HCT116 (cell line): Measurements from ENCODE around the gene RBM34. TPM values are rescaled to one million over a fixed set of nuclear protein-coding genes. Genes with fewer than 3 reads are reported as not detected.

Source experiments
- ATAC-seq: fragments of 200-7000 bp; cut with Tn5 transposase; 2 replicates; pipeline ENCODE4 v1.9.1; 2020; ENCODE audit warnings: mild to moderate bottlenecking, moderate library complexity
- BruUV-seq: library from RNA; stranded (reverse); fragments of 400-500 nt; replicated peaks from 2 replicates; lab custom pipeline; 2021; lab: Mats Ljungman, UMichigan
- CTCF ChIA-PET: fragments of 300-600 bp; sonication (Branson Sonifier 250); formaldehyde crosslinking; loops from one replicate; lab custom pipeline; 2021; ENCODE audit warnings: antibody characterized with exemption; lab: Charles Lee
- POLR2A ChIA-PET: fragments of 300-600, 350-600 bp; sonication (Branson Sonifier 250); formaldehyde crosslinking; loops from one replicate; lab custom pipeline; 2021; ENCODE audit warnings: antibody characterized with exemption; lab: Charles Lee
- RAD21 ChIA-PET, 2 experiments: fragments of 300-600 bp; sonication (Branson Sonifier 250); formaldehyde crosslinking; loops; one replicate each; lab custom pipeline; 2023; ENCODE audit warnings: low total read pairs in 2 of 2; ENCODE audit not compliant: uncharacterized antibody in 2 of 2, unreplicated experiment in 2 of 2, low non-redundant PET in 1 of 2; lab: Charles Lee
- DNase-seq: peaks from one replicate; pipeline ENCODE4 v3.0.0-alpha.2; 2010; ENCODE audit warnings: low read depth, low spot score
- H2AFZ ChIP-seq: fragments of 200-600 bp; shearing (Covaris generic), sonication (generic); 2 replicates; pipeline ENCODE4 v1.6.1; 2017; ENCODE audit warnings: low read depth, mixed run types, mixed read lengths, antibody characterized with exemption, low read length; ENCODE audit not compliant: poor library complexity, severe bottlenecking
- H3K27ac ChIP-seq: 2 replicates; pipeline ENCODE4 v1.5.1; 2012; ENCODE audit warnings: low read depth, low read length
- H3K27me3 ChIP-seq: fragments of 200-600 bp; sonication (generic); 2 replicates; pipeline ENCODE4 v1.6.1; 2016; ENCODE audit warnings: mixed run types, low read length, mixed read lengths; ENCODE audit not compliant: insufficient read depth
- H3K36me3 ChIP-seq, 2 experiments: fragments of 200-500 bp in 1 of 2; fragments of 200-600 bp in 1 of 2; sonication (Bioruptor generic) in 1 of 2; sonication (generic) in 1 of 2; 2 replicates each; pipeline versions ENCODE4 v1.5.1 to v1.6.1; 2014 to 2016; ENCODE audit warnings: low read length in 2 of 2, inconsistent platforms in 1 of 2, mixed read lengths in 1 of 2, mixed run types in 1 of 2; ENCODE audit not compliant: insufficient read depth in 2 of 2, control insufficient read depth in 1 of 2
- H3K4me1 ChIP-seq, 2 experiments: fragments of 200-600 bp in 1 of 2; sonication (generic) in 1 of 2; 2 replicates each; pipeline versions ENCODE4 v1.5.1 to v1.6.1; 2012 to 2017; ENCODE audit warnings: low read length in 2 of 2, inconsistent platforms in 1 of 2, mild to moderate bottlenecking in 1 of 2, mixed read lengths in 1 of 2, mixed run types in 1 of 2, moderate library complexity in 1 of 2; ENCODE audit not compliant: insufficient read depth in 2 of 2, control insufficient read depth in 1 of 2
- H3K4me2 ChIP-seq: fragments of 200-600 bp; sonication (generic); 2 replicates; pipeline ENCODE4 v1.6.1; 2017; ENCODE audit warnings: mixed run types, low read length, mixed read lengths
- H3K4me3 ChIP-seq, 2 experiments: fragments of 200-600 bp in 1 of 2; sonication (generic) in 1 of 2; replicated peaks in 1 of 2; 2 replicates each; pipeline ENCODE4 v1.5.1; 2011 to 2016; ENCODE audit warnings: low read length in 2 of 2, control low read depth in 1 of 2, low read depth in 1 of 2, mild to moderate bottlenecking in 1 of 2, mixed read lengths in 1 of 2, mixed run types in 1 of 2
- H3K79me2 ChIP-seq: fragments of 200-600 bp; sonication (generic); 2 replicates; pipeline ENCODE4 v1.6.1; 2017; ENCODE audit warnings: mild to moderate bottlenecking, mixed run types, low read length, moderate library complexity, mixed read lengths; ENCODE audit not compliant: insufficient read depth
- H3K9ac ChIP-seq: fragments of 200-600 bp; sonication (generic); 2 replicates; pipeline ENCODE4 v1.6.1; 2016; ENCODE audit warnings: low read length, mixed read lengths
- H3K9me2 ChIP-seq: fragments of 200-600 bp; sonication (generic), shearing (Covaris generic); 2 replicates; pipeline ENCODE4 v1.6.1; 2017; ENCODE audit warnings: mixed run types, mild to moderate bottlenecking, moderate library complexity; ENCODE audit not compliant: insufficient read depth
- H3K9me3 ChIP-seq, 2 experiments: fragments of 200-500 bp in 1 of 2; fragments of 200-600 bp in 1 of 2; sonication (Bioruptor generic) in 1 of 2; sonication (generic) in 1 of 2; 2 replicates each; pipeline ENCODE4 v1.6.1; 2014 to 2017; ENCODE audit warnings: low read length in 2 of 2, mixed read lengths in 2 of 2, inconsistent platforms in 1 of 2, low read depth in 1 of 2, mild to moderate bottlenecking in 1 of 2, mixed run types in 1 of 2, moderate library complexity in 1 of 2; ENCODE audit not compliant: control insufficient read depth in 1 of 2, insufficient read depth in 1 of 2
- H4K20me1 ChIP-seq: fragments of 200-600 bp; sonication (generic), shearing (Covaris generic); 2 replicates; pipeline ENCODE4 v1.6.1; 2017; ENCODE audit warnings: mixed run types, mild to moderate bottlenecking, moderate library complexity; ENCODE audit not compliant: insufficient read depth
- SRF ChIP-seq: IDR thresholded peaks from 2 replicates; pipeline ENCODE4 v1.6.1; 2012; ENCODE audit warnings: low read depth
- YY1 ChIP-seq: IDR thresholded peaks from 2 replicates; pipeline ENCODE4 v1.6.1; 2011; ENCODE audit warnings: low read length, low read depth, moderate library complexity, mild to moderate bottlenecking; ENCODE audit not compliant: insufficient replicate concordance; ENCODE audit errors: extremely low read depth
- ZNF274 ChIP-seq: fragments of 200-500 bp; sonication (Bioruptor generic); IDR thresholded peaks from 2 replicates; pipeline ENCODE4 v1.6.1; 2014; ENCODE audit warnings: mild to moderate bottlenecking, low read depth, low read length, inconsistent platforms
- intact Hi-C: fragments of 100-400 bp; cut with micrococcal nuclease; formaldehyde crosslinking; loops from 2 replicates; pipeline ENCODE4 v1.10.0; 2022
- total RNA-seq: library from RNA; stranded (reverse); gene quantifications from one replicate; pipeline ENCODE4 v1.2.1, GENCODE V29; 2021; ENCODE audit not compliant: unreplicated experiment
- TF ChIP-seq, protein P1 (sequence below): IDR thresholded peaks from 2 replicates; pipeline ENCODE4 v1.6.1; 2011; ENCODE audit warnings: mild to moderate bottlenecking, low read length, moderate library complexity; ENCODE audit not compliant: insufficient replicate concordance; ENCODE audit errors: extremely low read depth

RBM34 gene
- total RNA-seq, 1 experiment from 2014 or later = 82.0 TPM

DNA sequence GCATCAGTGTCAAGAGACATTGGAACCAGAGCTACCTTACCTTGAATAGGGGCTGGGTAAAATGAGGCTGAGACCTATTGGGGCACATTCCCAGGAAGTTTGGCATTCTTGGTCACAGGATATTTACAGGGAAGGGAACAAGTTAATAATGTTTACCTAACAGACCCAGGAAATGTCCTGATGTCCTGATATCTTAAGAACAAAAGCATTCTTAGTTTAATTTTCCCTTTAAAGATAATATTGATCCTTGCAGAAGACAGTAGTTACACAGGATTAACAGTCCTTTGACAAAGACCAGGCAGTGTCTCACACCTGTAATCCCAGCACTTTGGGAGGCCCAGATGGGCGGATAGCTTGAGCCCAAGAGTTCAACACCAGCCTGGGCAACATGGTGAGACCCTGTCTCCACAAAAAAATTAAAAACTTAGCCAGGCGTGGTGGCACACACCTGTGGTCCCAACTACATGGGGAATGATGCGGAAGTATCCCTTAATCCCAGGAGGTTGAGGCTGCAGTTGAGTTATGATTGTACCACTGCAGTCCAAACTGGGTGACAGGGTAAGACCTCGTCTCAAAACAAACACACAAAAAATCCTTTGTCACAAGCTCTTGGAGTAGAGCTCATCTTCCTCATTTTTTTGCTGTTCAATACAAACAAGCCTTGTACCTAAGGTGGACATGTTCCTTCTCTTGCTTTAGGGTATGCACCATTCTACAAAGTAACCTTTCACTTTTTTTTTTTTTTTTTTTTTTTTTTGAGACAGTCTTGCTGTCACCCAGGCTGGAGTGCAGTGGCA is 31.1 kb downstream of the RBM34 start:
- no peak for ATAC-seq

More for the DNA sequence above, 31.1 kb downstream of the RBM34 start:
- Histone ChIP-seq H3K9ac (no peak overlapping the region), H3K27ac (no peak overlapping the region), H3K79me2 (peaks cover 37% of the 10 kb centered on the region), H3K9me2 (no peaks in the 10 kb centered on the region), H3K27me3 (no peaks in the 10 kb centered on the region), H3K9me3 (no peaks in the 10 kb centered on the region)
- intact Hi-C loops = no loop called here
- DNase-seq = no peak
- TF ChIP-seq SRF = no peak
- TF ChIP-seq, protein P1, sequence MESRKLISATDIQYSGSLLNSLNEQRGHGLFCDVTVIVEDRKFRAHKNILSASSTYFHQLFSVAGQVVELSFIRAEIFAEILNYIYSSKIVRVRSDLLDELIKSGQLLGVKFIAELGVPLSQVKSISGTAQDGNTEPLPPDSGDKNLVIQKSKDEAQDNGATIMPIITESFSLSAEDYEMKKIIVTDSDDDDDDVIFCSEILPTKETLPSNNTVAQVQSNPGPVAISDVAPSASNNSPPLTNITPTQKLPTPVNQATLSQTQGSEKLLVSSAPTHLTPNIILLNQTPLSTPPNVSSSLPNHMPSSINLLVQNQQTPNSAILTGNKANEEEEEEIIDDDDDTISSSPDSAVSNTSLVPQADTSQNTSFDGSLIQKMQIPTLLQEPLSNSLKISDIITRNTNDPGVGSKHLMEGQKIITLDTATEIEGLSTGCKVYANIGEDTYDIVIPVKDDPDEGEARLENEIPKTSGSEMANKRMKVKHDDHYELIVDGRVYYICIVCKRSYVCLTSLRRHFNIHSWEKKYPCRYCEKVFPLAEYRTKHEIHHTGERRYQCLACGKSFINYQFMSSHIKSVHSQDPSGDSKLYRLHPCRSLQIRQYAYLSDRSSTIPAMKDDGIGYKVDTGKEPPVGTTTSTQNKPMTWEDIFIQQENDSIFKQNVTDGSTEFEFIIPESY = no peak
- no peak for TF ChIP-seq YY1
- no peak for TF ChIP-seq ZNF274
- TF ChIP-seq, all 23 proteins: peak for 0
- peaks cover 17% of the 10 kb centered on the region; the same call in 1 of the 2 replicates for H4K20me1 ChIP-seq
- no peak overlapping the region for H2AFZ ChIP-seq
- no TSS peak for BruUV-seq
- H3K36me3 ChIP-seq = peaks cover 9 to 14% of the 10 kb centered on the region in 2 experiments; a peak in 3 of 4 replicates
- no peak overlapping the region for H3K4me3 ChIP-seq
- H3K4me2 ChIP-seq = no peak overlapping the region
- peaks cover 10 to 18% of the 10 kb centered on the region in 2 experiments; a peak in 3 of 4 replicates for H3K4me1 ChIP-seq
- POLR2A ChIA-PET = no interaction called here
- CTCF ChIA-PET = no interaction called here
- RAD21 ChIA-PET = no interaction called here
